H9 (cell line): ENCODE results near the gene TMEM200A. TPM values are rescaled to one million over a fixed set of nuclear protein-coding genes. Genes with fewer than 3 reads are reported as not detected.

Experiments
- DNase-seq: peaks from one replicate; pipeline ENCODE4 v3.0.0-alpha.2; 2017
- H2AFZ ChIP-seq: one replicate; pipeline ENCODE4 v1.6.1; 2013; ENCODE audit warnings: mild to moderate bottlenecking, low read length, control low read depth, moderate library complexity
- H2AK5ac ChIP-seq: 2 replicates; pipeline ENCODE4 v1.6.1; 2013; ENCODE audit warnings: low read length, control low read depth, mixed read lengths; ENCODE audit not compliant: insufficient read length
- H2BK120ac ChIP-seq: one replicate; pipeline ENCODE4 v1.6.1; 2013; ENCODE audit warnings: low read depth, mild to moderate bottlenecking, low read length, control low read depth, inconsistent platforms; ENCODE audit not compliant: poor library complexity, severe bottlenecking
- H2BK12ac ChIP-seq: 2 replicates; pipeline ENCODE4 v1.6.1; 2013; ENCODE audit warnings: low read length, control low read depth, mixed read lengths, low read depth; ENCODE audit not compliant: insufficient read length
- H2BK15ac ChIP-seq: 2 replicates; pipeline ENCODE4 v1.6.1; 2013; ENCODE audit warnings: low read depth, low read length, control low read depth
- H2BK20ac ChIP-seq: one replicate; pipeline ENCODE4 v1.6.1; 2013; ENCODE audit warnings: low read depth, mild to moderate bottlenecking, low read length, control low read depth, inconsistent platforms; ENCODE audit not compliant: poor library complexity, severe bottlenecking
- H2BK5ac ChIP-seq: 2 replicates; pipeline ENCODE4 v1.6.1; 2013; ENCODE audit warnings: low read length, control low read depth, mixed read lengths; ENCODE audit not compliant: insufficient read length
- H3K14ac ChIP-seq: 2 replicates; pipeline ENCODE4 v1.6.1; 2013; ENCODE audit warnings: low read length, control low read depth; ENCODE audit not compliant: insufficient read depth
- H3K18ac ChIP-seq: 2 replicates; pipeline ENCODE4 v1.6.1; 2013; ENCODE audit warnings: low read depth, mild to moderate bottlenecking, mixed read lengths, low read length, control low read depth; ENCODE audit not compliant: insufficient read length
- H3K23ac ChIP-seq: 2 replicates; pipeline ENCODE4 v1.6.1; 2013; ENCODE audit warnings: low read length, control low read depth, mixed read lengths, low read depth; ENCODE audit not compliant: insufficient read length
- H3K23me2 ChIP-seq: 2 replicates; pipeline ENCODE4 v1.6.1; 2013; ENCODE audit warnings: low read depth, mild to moderate bottlenecking, mixed read lengths, low read length, control low read depth; ENCODE audit not compliant: insufficient read length, poor library complexity, severe bottlenecking
- H3K27ac ChIP-seq: 2 replicates; pipeline ENCODE4 v1.5.1; 2013; ENCODE audit warnings: low read length, control low read depth, mixed read lengths, low read depth; ENCODE audit not compliant: insufficient read length
- H3K27me3 ChIP-seq: 2 replicates; pipeline ENCODE4 v1.6.1; 2013; ENCODE audit warnings: low read length, control low read depth, inconsistent platforms; ENCODE audit not compliant: insufficient read depth
- H3K4ac ChIP-seq: 2 replicates; pipeline ENCODE4 v1.6.1; 2013; ENCODE audit warnings: low read depth, mild to moderate bottlenecking, control low read depth, inconsistent platforms, low read length, moderate library complexity
- H3K4me1 ChIP-seq: 2 replicates; pipeline ENCODE4 v1.6.1; 2013; ENCODE audit warnings: low read length, control low read depth, inconsistent platforms; ENCODE audit not compliant: insufficient read depth
- H3K4me2 ChIP-seq: 2 replicates; pipeline ENCODE4 v1.6.1; 2013; ENCODE audit warnings: low read length, control low read depth, mixed read lengths; ENCODE audit not compliant: insufficient read length, insufficient read depth
- H3K56ac ChIP-seq: 2 replicates; pipeline ENCODE4 v1.6.1; 2013; ENCODE audit warnings: low read depth, mild to moderate bottlenecking, mixed read lengths, low read length, control low read depth; ENCODE audit not compliant: insufficient read length
- H3K79me1 ChIP-seq: 2 replicates; pipeline ENCODE4 v1.6.1; 2013; ENCODE audit warnings: low read depth, mild to moderate bottlenecking, moderate library complexity, low read length, control low read depth, inconsistent platforms; ENCODE audit not compliant: insufficient read depth, poor library complexity, severe bottlenecking
- H3K79me2 ChIP-seq: 2 replicates; pipeline ENCODE4 v1.6.1; 2013; ENCODE audit warnings: low read length, control low read depth, inconsistent platforms; ENCODE audit not compliant: insufficient read depth
- H3K9ac ChIP-seq: 2 replicates; pipeline ENCODE4 v1.6.1; 2013; ENCODE audit warnings: low read length, control low read depth, mixed read lengths; ENCODE audit not compliant: insufficient read length; ENCODE audit errors: extremely low read depth
- H3K9me3 ChIP-seq: one replicate; pipeline ENCODE4 v1.6.1; 2013; ENCODE audit warnings: low read depth, low read length, inconsistent platforms; ENCODE audit not compliant: control insufficient read depth
- H3T11ph ChIP-seq: one replicate; pipeline ENCODE4 v1.6.1; 2013; ENCODE audit warnings: mild to moderate bottlenecking, low read length, control low read depth, inconsistent platforms
- H4K20me1 ChIP-seq: one replicate; pipeline ENCODE4 v1.6.1; 2013; ENCODE audit not compliant: control insufficient read depth, insufficient read length, insufficient read depth
- H4K5ac ChIP-seq: 2 replicates; pipeline ENCODE4 v1.6.1; 2013; ENCODE audit warnings: low read depth, mild to moderate bottlenecking, mixed read lengths, low read length, control low read depth; ENCODE audit not compliant: insufficient read length
- H4K8ac ChIP-seq: replicated peaks from 2 replicates; pipeline ENCODE4 v1.6.1; 2013; ENCODE audit warnings: low read length, control low read depth, mixed read lengths, low read depth; ENCODE audit not compliant: insufficient read length
- H4K91ac ChIP-seq: 2 replicates; pipeline ENCODE4 v1.6.1; 2013; ENCODE audit warnings: low read depth, mild to moderate bottlenecking, moderate library complexity, mixed read lengths, low read length, control low read depth; ENCODE audit not compliant: insufficient read length
- H3K27ac Mint-ChIP-seq, 3 experiments: 2 replicates in 2 of 3; 3 replicates in 1 of 3; pipeline ENCODE4 v1.8.0; 2020 to 2021; ENCODE audit warnings: mixed read lengths in 3 of 3, mild to moderate bottlenecking in 1 of 3, moderate library complexity in 1 of 3
- H3K27me3 Mint-ChIP-seq: 2 replicates; pipeline ENCODE4 v1.8.0; 2021; ENCODE audit warnings: low read depth, mild to moderate bottlenecking, moderate library complexity, mixed read lengths
- H3K36me3 Mint-ChIP-seq, 3 experiments: 2 replicates in 2 of 3; 3 replicates in 1 of 3; pipeline ENCODE4 v1.8.0; 2020 to 2021; ENCODE audit warnings: low read depth in 3 of 3, mixed read lengths in 3 of 3; ENCODE audit not compliant: insufficient read depth in 1 of 3
- H3K4me1 Mint-ChIP-seq, 2 experiments: 2 replicates each; pipeline ENCODE4 v1.8.0; 2020; ENCODE audit warnings: mixed read lengths in 2 of 2
- H3K4me3 Mint-ChIP-seq, 2 experiments: 2 replicates in 1 of 2; 3 replicates in 1 of 2; pipeline ENCODE4 v1.8.0; 2020 to 2021; ENCODE audit warnings: mild to moderate bottlenecking in 2 of 2, mixed read lengths in 2 of 2, moderate library complexity in 1 of 2
- H3K9me3 Mint-ChIP-seq, 2 experiments: 2 replicates in 1 of 2; 3 replicates in 1 of 2; pipeline ENCODE4 v1.8.0; 2020; ENCODE audit warnings: mild to moderate bottlenecking in 2 of 2, mixed read lengths in 2 of 2, moderate library complexity in 1 of 2
- CTCF ChIP-seq: fragments of 200-600 bp; sonication (generic); conservative IDR thresholded peaks from 3 replicates; pipeline ENCODE4 v1.8.0; 2021; ENCODE audit warnings: antibody characterized with exemption, mild to moderate bottlenecking
- WGBS: extraction: QIAGEN DNeasy Blood & Tissue Kit; methylation state at CpG from one replicate; pipeline ENCODE4 v1.1.7; 2013; ENCODE audit warnings: missing lambda C conversion rate, low lambda C conversion rate, mixed read lengths; ENCODE audit not compliant: insufficient read length; ENCODE audit errors: extremely low coverage; 5-methylcytosine and 5-hydroxymethylcytosine counted together
- total RNA-seq: library from RNA; stranded (reverse); gene quantifications from 2 replicates; pipeline ENCODE4 v1.2.1, GENCODE V29; 2021

The TMEM200A gene
- total RNA-seq, 1 experiment from 2014 or later = 6.1 TPM

GRCh38 chr6:130395164-130395563 lies 29.3 kb downstream of the TMEM200A start:
- H3K4me1 ChIP-seq = peaks cover 4% of the 10 kb centered on the region; the same call in 1 of the 2 replicates
- no peak overlapping the region for H2AFZ ChIP-seq
- no peak overlapping the region for H3K23ac ChIP-seq
- H2BK120ac ChIP-seq = no peak overlapping the region
- H4K5ac ChIP-seq = no peak overlapping the region
- no peak overlapping the region for H3T11ph ChIP-seq
- H3K9ac ChIP-seq = no peak overlapping the region
- H3K27me3 ChIP-seq = no peaks in the 10 kb centered on the region
- H2BK5ac ChIP-seq = no peak overlapping the region
- WGBS = no CpG with 5 or more reads among the region's 5 CpGs
- H3K79me2 ChIP-seq = no peaks in the 10 kb centered on the region
- H3K4ac ChIP-seq = no peak overlapping the region
- H4K20me1 ChIP-seq = no peaks in the 10 kb centered on the region
- H4K91ac ChIP-seq = no peak overlapping the region
- H3K4me1 Mint-ChIP-seq = peaks cover 8 to 9% of the 10 kb centered on the region in 2 experiments; a peak in 3 of 4 replicates
- no peak overlapping the region for H3K4me3 Mint-ChIP-seq
- no peak overlapping the region for H4K8ac ChIP-seq
- no peaks in the 10 kb centered on the region for H3K23me2 ChIP-seq
- no peak overlapping the region for H3K56ac ChIP-seq
- no peaks in the 10 kb centered on the region for H3K27me3 Mint-ChIP-seq
- H2BK20ac ChIP-seq = no peak overlapping the region
- no peak overlapping the region for H2BK12ac ChIP-seq
- no peaks in the 10 kb centered on the region for H3K79me1 ChIP-seq
- H3K27ac Mint-ChIP-seq = no peak overlapping the region
- no peak overlapping the region for H2BK15ac ChIP-seq
- DNase-seq = no peak
- H3K14ac ChIP-seq = no peak overlapping the region
- H3K36me3 Mint-ChIP-seq = no peaks in the 10 kb centered on the region; a peak in 3 of 7 replicates
- H2AK5ac ChIP-seq = no peak overlapping the region
- H3K9me3 Mint-ChIP-seq = no peaks in the 10 kb centered on the region; a peak in 1 of 5 replicates
- H3K4me2 ChIP-seq = no peak overlapping the region
- TF ChIP-seq CTCF = no peak
- H3K18ac ChIP-seq = no peak overlapping the region
- no peak overlapping the region for H3K27ac ChIP-seq
- H3K9me3 ChIP-seq = no peaks in the 10 kb centered on the region
